PC-3 (cell line): ENCODE measurements around the gene FHIP2A. TPM values are rescaled to one million over a fixed set of nuclear protein-coding genes. Genes with fewer than 3 reads are reported as not detected.

Experiments
- ATAC-seq: fragments of 200-7000 bp; cut with Tn5 transposase; 2 replicates; pipeline ENCODE4 v1.9.1; 2020; ENCODE audit warnings: mild to moderate bottlenecking, moderate library complexity
- BruUV-seq: library from RNA; stranded (reverse); fragments of 400-500 nt; replicated peaks from 2 replicates; lab custom pipeline; 2021; lab: Mats Ljungman, UMichigan
- CTCF ChIA-PET: fragments of 300-600 bp; sonication (Branson Sonifier 250); formaldehyde crosslinking; loops from one replicate; lab custom pipeline; 2022; ENCODE audit warnings: antibody characterized with exemption; lab: Charles Lee
- POLR2A ChIA-PET: fragments of 300-600 bp; sonication (Branson Sonifier 250); formaldehyde crosslinking; loops from one replicate; lab custom pipeline; 2022; ENCODE audit warnings: antibody characterized with exemption; ENCODE audit not compliant: unreplicated experiment; lab: Charles Lee
- DNase-seq: peaks from one replicate; pipeline ENCODE4 v3.0.0-alpha.2; 2015
- H2AFZ ChIP-seq: fragments of 300-600 bp; sonication (generic); 2 replicates; pipeline ENCODE4 v1.6.0; 2016; ENCODE audit warnings: antibody characterized with exemption, low read length
- H3F3A ChIP-seq: fragments of 300-600 bp; sonication (generic); one replicate; pipeline ENCODE4 v1.6.0; 2017; ENCODE audit warnings: antibody characterized with exemption, low read length, control low read depth, mild to moderate bottlenecking; ENCODE audit not compliant: unreplicated experiment
- H3K27ac ChIP-seq: fragments of 300-600 bp; sonication (generic); 2 replicates; pipeline ENCODE4 v1.5.1; 2016; ENCODE audit warnings: mild to moderate bottlenecking, low read length
- H3K27me3 ChIP-seq: fragments of 300-600 bp; sonication (generic); 2 replicates; pipeline ENCODE4 v1.6.1; 2016; ENCODE audit warnings: low read length, mixed read lengths
- H3K36me3 ChIP-seq: fragments of 300-600 bp; sonication (generic); 2 replicates; pipeline ENCODE4 v1.6.1; 2016; ENCODE audit warnings: low read depth, mixed run types, low read length, mixed read lengths
- H3K4me1 ChIP-seq: fragments of 300-600 bp; sonication (generic); 2 replicates; pipeline ENCODE4 v1.5.1; 2016; ENCODE audit warnings: low read length; ENCODE audit not compliant: insufficient read depth
- H3K4me2 ChIP-seq: fragments of 300-600 bp; sonication (generic); 2 replicates; pipeline ENCODE4 v1.6.0; 2016; ENCODE audit warnings: low read length
- H3K4me3 ChIP-seq: fragments of 300-600 bp; sonication (generic); 2 replicates; pipeline ENCODE4 v1.5.1; 2016; ENCODE audit warnings: mild to moderate bottlenecking, low read length, mixed read lengths
- H3K79me2 ChIP-seq: fragments of 300-600 bp; sonication (generic); 2 replicates; pipeline ENCODE4 v1.6.1; 2017; ENCODE audit warnings: low read length, mixed read lengths
- H3K9ac ChIP-seq: fragments of 300-600 bp; sonication (generic); 2 replicates; pipeline ENCODE4 v1.6.0; 2016; ENCODE audit warnings: mild to moderate bottlenecking, low read length
- H3K9me2 ChIP-seq: fragments of 300-600 bp; sonication (generic); replicated peaks from 2 replicates; pipeline ENCODE4 v1.6.1; 2016; ENCODE audit warnings: mixed run types, low read length, mixed read lengths
- H3K9me3 ChIP-seq: fragments of 300-600 bp; sonication (generic); 2 replicates; pipeline ENCODE4 v1.6.1; 2016; ENCODE audit warnings: low read length, mixed read lengths
- H4K20me1 ChIP-seq: fragments of 300-600 bp; sonication (generic); 2 replicates; pipeline ENCODE4 v1.6.1; 2016; ENCODE audit warnings: low read length, mixed read lengths
- CTCF ChIP-seq: fragments of 300-600 bp; sonication (generic); conservative IDR thresholded peaks from 2 replicates; pipeline ENCODE4 v1.5.1; 2017; ENCODE audit warnings: antibody characterized with exemption, low read depth, mild to moderate bottlenecking, low read length
- EZH2 ChIP-seq: fragments of 300-600 bp; sonication (generic); IDR thresholded peaks from one replicate; pipeline ENCODE4 v1.6.1; 2017; ENCODE audit warnings: antibody characterized with exemption, mild to moderate bottlenecking, low read length; ENCODE audit not compliant: unreplicated experiment
- EZH2phosphoT487 ChIP-seq: fragments of 300-600 bp; sonication (generic); IDR thresholded peaks from 2 replicates; pipeline ENCODE4 v1.6.1; 2018; ENCODE audit warnings: mild to moderate bottlenecking, antibody characterized with exemption, low read length, borderline replicate concordance
- intact Hi-C: fragments of 100-400 bp; cut with micrococcal nuclease; formaldehyde crosslinking; loops from 2 replicates; pipeline ENCODE4 v1.9.0; 2023
- total RNA-seq: library from RNA; depleted of rRNA; stranded (reverse); fragments of >200 nt; gene quantifications from 2 replicates; pipeline ENCODE4 v1.2.3, GENCODE V29; 2014

FHIP2A gene
- total RNA-seq, 1 experiment from 2014 or later: 3.7 TPM

GRCh38 chr10:114779803-114780576 lies 41.6 kb upstream of the FHIP2A start:
- peak overlapping the region; percentile 59 for H3K4me2 ChIP-seq
- CTCF ChIA-PET: no interaction called here
- no peak overlapping the region for H3K4me3 ChIP-seq
- no peaks in the 10 kb centered on the region for H3K9me3 ChIP-seq
- TF ChIP-seq EZH2phosphoT487 (peak; percentile 62; the same call in 1 of the 2 replicates), CTCF (no peak), EZH2 (no peak)
- no TSS peak for BruUV-seq
- intact Hi-C loops: loop anchor here (1.0 to 10.0 kb wide), 6 partner anchors 27 to 475 kb away; partner anchors contain the start of gene FHIP2A
- H3K36me3 ChIP-seq: no peaks in the 10 kb centered on the region
- no peak overlapping the region for H2AFZ ChIP-seq
- H3F3A ChIP-seq: no peaks in the 10 kb centered on the region
- ATAC-seq: peak; percentile 94
- peak overlapping the region; percentile 49 for H3K27ac ChIP-seq
- peak; percentile 91 for DNase-seq
- H3K9ac ChIP-seq: no peak overlapping the region
- peaks cover 24% of the 10 kb centered on the region for H3K4me1 ChIP-seq
- H3K27me3 ChIP-seq: no peaks in the 10 kb centered on the region
- H4K20me1 ChIP-seq: no peaks in the 10 kb centered on the region
- no peaks in the 10 kb centered on the region for H3K79me2 ChIP-seq
- POLR2A ChIA-PET: no interaction called here
- H3K9me2 ChIP-seq: no peaks in the 10 kb centered on the region

GRCh38 chr10:114780577-114781184 lies 40.9 kb upstream of the FHIP2A start:
- no peak for TF ChIP-seq EZH2
- TF ChIP-seq CTCF: no peak
- no peak for TF ChIP-seq EZH2phosphoT487
- Histone ChIP-seq H3K9ac (no peak overlapping the region), H2AFZ (no peak overlapping the region), H4K20me1 (no peaks in the 10 kb centered on the region), H3K27me3 (no peaks in the 10 kb centered on the region), H3K9me2 (no peaks in the 10 kb centered on the region), H3K79me2 (no peaks in the 10 kb centered on the region), H3F3A (no peaks in the 10 kb centered on the region), H3K4me3 (no peak overlapping the region), H3K9me3 (no peaks in the 10 kb centered on the region), H3K27ac (peak overlapping the region; percentile 49), H3K4me2 (peak overlapping the region; percentile 40), H3K4me1 (peaks cover 24% of the 10 kb centered on the region), H3K36me3 (no peaks in the 10 kb centered on the region)
- BruUV-seq: no TSS peak
- ChIA-PET CTCF (no interaction called here), POLR2A (no interaction called here)
- DNase-seq (no peak), ATAC-seq (no peak)
- intact Hi-C loops: loop anchor here (1.0 to 10.0 kb wide), 4 partner anchors 27 to 476 kb away; partner anchors contain the start of gene FHIP2A
